K562 (cell line): ENCODE data around the gene CCT4. TPM values are rescaled to one million over a fixed set of nuclear protein-coding genes. Genes with fewer than 3 reads are reported as not detected.

Experiments used
- CBX3 ChIP-seq, 2 experiments: IDR thresholded peaks; 1 replicate in 1 of 2; 2 replicates in 1 of 2; pipeline ENCODE4 v1.6.1; 2012; ENCODE audit warnings: inconsistent platforms in 2 of 2, low read length in 2 of 2, borderline replicate concordance in 1 of 2, control low read depth in 1 of 2
- CCAR2 ChIP-seq: fragments of 200-400 bp; formaldehyde crosslinking; IDR thresholded peaks from 2 replicates; pipeline ENCODE4 v1.6.1; 2017; ENCODE audit warnings: mild to moderate bottlenecking, low read depth, low read length
- DPF2 ChIP-seq: fragments of 450-650 bp; IDR thresholded peaks from 2 replicates; pipeline ENCODE4 v1.6.1; 2016
- MYNN ChIP-seq, 2 experiments: sonication (generic); formaldehyde crosslinking in 1 of 2; IDR thresholded peaks; 2 replicates each; pipeline versions ENCODE4 v1.5.0 to v1.6.1; 2016 to 2020; ENCODE audit warnings: antibody characterized with exemption in 1 of 2, missing genetic modification reagents in 1 of 2
- RCOR1 ChIP-seq, 2 experiments: IDR thresholded peaks; 2 replicates each; pipeline ENCODE4 v1.6.1; 2012; ENCODE audit warnings: low read depth in 2 of 2, low read length in 2 of 2, borderline replicate concordance in 1 of 2, improper control_type of control experiment in 1 of 2
- SMARCE1 ChIP-seq: fragments of 450-650 bp; IDR thresholded peaks from 2 replicates; pipeline ENCODE4 v1.7.1; 2016; ENCODE audit warnings: mild to moderate bottlenecking
- SPI1 ChIP-seq: IDR thresholded peaks from 2 replicates; pipeline ENCODE4 v1.6.1; 2011; ENCODE audit warnings: low read depth, low read length, control low read depth, borderline replicate concordance
- SUPT5H ChIP-seq: fragments of 450-650 bp; IDR thresholded peaks from 2 replicates; pipeline ENCODE4 v1.6.1; 2016
- TAF1 ChIP-seq: IDR thresholded peaks from 2 replicates; pipeline ENCODE4 v1.6.1; 2011; ENCODE audit warnings: mild to moderate bottlenecking, low read length, moderate library complexity; ENCODE audit not compliant: insufficient read depth, control insufficient read depth, severe bottlenecking; ENCODE audit errors: extremely low read depth
- TARDBP ChIP-seq: fragments of 450-650 bp; IDR thresholded peaks from 2 replicates; pipeline ENCODE4 v1.6.1; 2016
- TSC22D4 ChIP-seq: fragments of 450-650 bp; IDR thresholded peaks from 2 replicates; pipeline ENCODE4 v1.6.1; 2016; ENCODE audit warnings: missing genetic modification characterization, missing biosample characterization, control low read depth
- XRCC4 ChIP-seq: IDR thresholded peaks from one replicate; pipeline ENCODE4 v1.6.1; 2011; ENCODE audit not compliant: insufficient read depth, insufficient read length; ENCODE audit errors: extremely low read depth
- YY1 ChIP-seq, 3 experiments: IDR thresholded peaks; 2 replicates each; pipeline ENCODE4 v1.6.1; 2011; ENCODE audit warnings: low read length in 2 of 3, mild to moderate bottlenecking in 2 of 3, moderate library complexity in 2 of 3, borderline replicate concordance in 1 of 3, control low read depth in 1 of 3, low read depth in 1 of 3; ENCODE audit not compliant: insufficient read depth in 3 of 3, insufficient replicate concordance in 2 of 3, control insufficient read depth in 1 of 3, insufficient read length in 1 of 3; ENCODE audit errors: extremely low read depth in 1 of 3
- ZKSCAN1 ChIP-seq: fragments of 150-350 bp; IDR thresholded peaks from 2 replicates; pipeline ENCODE4 v1.6.1; 2016; ENCODE audit warnings: low read depth, low read length
- ZNF282 ChIP-seq: sonication (generic); formaldehyde crosslinking; IDR thresholded peaks from 2 replicates; pipeline ENCODE4 v1.8.1; 2023; ENCODE audit warnings: missing genetic modification reagents
- polyA plus RNA-seq, 8 experiments: library from polyadenylated mRNA; depleted of rRNA in 4 of 8; stranded (reverse) in 5 of 8; unstranded in 3 of 8; fragments of >200 nt; fragmentation: Nextera tagmentation in 2 of 8; fragmentation: Illumina TruSeq in 1 of 8; extraction: Ambion mirVana in 2 of 8; extraction: Trizol in 1 of 8; gene quantifications; 2 replicates each; pipeline versions ENCODE4 v1.2.1 to v1.2.3, GENCODE V29; 2011 to 2014; ENCODE audit warnings: inconsistent platforms in 1 of 8, missing spikeins in 1 of 8
- total RNA-seq, 7 experiments: library from RNA; depleted of rRNA in 6 of 7; stranded (reverse); fragments of >200 nt in 6 of 7; fragmentation: Illumina TruSeq in 2 of 7; extraction: Trizol in 2 of 7; gene quantifications; 2 replicates each; pipeline versions ENCODE4 v1.2.1 to v1.2.3, GENCODE V29; 2011 to 2021; ENCODE audit warnings: low replicate concordance in 1 of 7
- TF ChIP-seq, protein P1 (sequence below): sonication (generic); formaldehyde crosslinking; IDR thresholded peaks from 2 replicates; pipeline ENCODE4 v1.8.1; 2023; ENCODE audit warnings: mild to moderate bottlenecking, missing genetic modification reagents
- TF ChIP-seq, protein P2 (sequence below): fragments of 150-350 bp; IDR thresholded peaks from 2 replicates; pipeline ENCODE4 v1.6.1; 2014; ENCODE audit warnings: low read depth, mild to moderate bottlenecking, low read length, borderline replicate concordance
- TF ChIP-seq, protein P3 (sequence below): fragments of 250-450 bp; sonication (Bioruptor Pico); IDR thresholded peaks from 2 replicates; pipeline ENCODE4 v1.8.0; 2022; ENCODE audit warnings: inconsistent platforms

CCT4 gene
- total and polyA plus RNA-seq, 9 of the 15 experiments (the other 6 are each of a cell fraction or from before 2014, with no cell fraction given) = 101 to 368 (median 303) TPM

DNA sequence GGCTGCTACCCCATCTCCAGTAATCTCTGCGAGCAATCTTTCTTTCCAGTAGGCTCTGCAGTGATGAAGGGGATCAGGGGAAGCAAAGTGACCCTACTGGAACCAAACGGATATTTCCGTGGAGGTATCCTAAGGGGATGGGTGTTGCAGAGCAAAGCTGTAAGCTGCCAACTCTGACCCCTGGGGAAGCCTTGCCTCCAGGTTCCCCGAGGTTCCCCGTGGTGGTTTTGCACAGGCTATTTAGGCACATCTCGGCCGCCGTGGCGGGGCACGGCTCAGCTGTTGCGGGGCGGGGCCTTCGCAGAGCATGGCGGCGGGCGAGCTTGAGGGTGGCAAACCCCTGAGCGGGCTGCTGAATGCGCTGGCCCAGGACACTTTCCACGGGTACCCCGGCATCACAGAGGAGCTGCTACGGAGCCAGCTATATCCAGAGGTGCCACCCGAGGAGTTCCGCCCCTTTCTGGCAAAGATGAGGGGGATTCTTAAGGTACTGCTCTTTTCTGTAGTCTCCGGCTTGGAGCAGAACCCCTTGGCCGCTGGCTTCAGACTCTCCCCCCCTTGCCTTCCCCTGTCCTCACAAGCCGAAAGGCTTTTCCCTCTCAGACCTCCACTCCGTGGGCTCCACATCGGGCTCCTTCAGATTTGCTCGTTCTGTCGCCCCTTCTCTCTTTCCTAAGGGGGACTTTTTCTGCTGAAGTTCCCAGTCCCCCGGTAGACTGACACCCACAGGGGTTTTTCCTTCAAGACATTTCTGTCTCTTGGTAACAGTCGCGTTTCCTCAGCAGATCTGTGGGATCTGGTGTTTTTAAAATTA lies 17.1 kb upstream of the CCT4 start, which contains the start of gene COMMD1 (continued):
- TF ChIP-seq, protein P1, sequence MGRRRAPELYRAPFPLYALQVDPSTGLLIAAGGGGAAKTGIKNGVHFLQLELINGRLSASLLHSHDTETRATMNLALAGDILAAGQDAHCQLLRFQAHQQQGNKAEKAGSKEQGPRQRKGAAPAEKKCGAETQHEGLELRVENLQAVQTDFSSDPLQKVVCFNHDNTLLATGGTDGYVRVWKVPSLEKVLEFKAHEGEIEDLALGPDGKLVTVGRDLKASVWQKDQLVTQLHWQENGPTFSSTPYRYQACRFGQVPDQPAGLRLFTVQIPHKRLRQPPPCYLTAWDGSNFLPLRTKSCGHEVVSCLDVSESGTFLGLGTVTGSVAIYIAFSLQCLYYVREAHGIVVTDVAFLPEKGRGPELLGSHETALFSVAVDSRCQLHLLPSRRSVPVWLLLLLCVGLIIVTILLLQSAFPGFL (CRISPR knock-in tag) = no peak
- no peak for TF ChIP-seq TARDBP
- peak; percentile 56 to 92 (median 89) for TF ChIP-seq YY1 (IDR thresholded peaks at IDR 0.05; ENCODE audit: borderline replicate concordance in 1 of 3, control insufficient read depth in 1 of 3, extremely low read depth in 1 of 3, insufficient read depth in 3 of 3, insufficient read length in 1 of 3, insufficient replicate concordance in 2 of 3, low read depth in 1 of 3, low read length in 2 of 3)
- peak; percentile 57; the same call in 1 of the 2 replicates for TF ChIP-seq DPF2
- TF ChIP-seq, protein P2, sequence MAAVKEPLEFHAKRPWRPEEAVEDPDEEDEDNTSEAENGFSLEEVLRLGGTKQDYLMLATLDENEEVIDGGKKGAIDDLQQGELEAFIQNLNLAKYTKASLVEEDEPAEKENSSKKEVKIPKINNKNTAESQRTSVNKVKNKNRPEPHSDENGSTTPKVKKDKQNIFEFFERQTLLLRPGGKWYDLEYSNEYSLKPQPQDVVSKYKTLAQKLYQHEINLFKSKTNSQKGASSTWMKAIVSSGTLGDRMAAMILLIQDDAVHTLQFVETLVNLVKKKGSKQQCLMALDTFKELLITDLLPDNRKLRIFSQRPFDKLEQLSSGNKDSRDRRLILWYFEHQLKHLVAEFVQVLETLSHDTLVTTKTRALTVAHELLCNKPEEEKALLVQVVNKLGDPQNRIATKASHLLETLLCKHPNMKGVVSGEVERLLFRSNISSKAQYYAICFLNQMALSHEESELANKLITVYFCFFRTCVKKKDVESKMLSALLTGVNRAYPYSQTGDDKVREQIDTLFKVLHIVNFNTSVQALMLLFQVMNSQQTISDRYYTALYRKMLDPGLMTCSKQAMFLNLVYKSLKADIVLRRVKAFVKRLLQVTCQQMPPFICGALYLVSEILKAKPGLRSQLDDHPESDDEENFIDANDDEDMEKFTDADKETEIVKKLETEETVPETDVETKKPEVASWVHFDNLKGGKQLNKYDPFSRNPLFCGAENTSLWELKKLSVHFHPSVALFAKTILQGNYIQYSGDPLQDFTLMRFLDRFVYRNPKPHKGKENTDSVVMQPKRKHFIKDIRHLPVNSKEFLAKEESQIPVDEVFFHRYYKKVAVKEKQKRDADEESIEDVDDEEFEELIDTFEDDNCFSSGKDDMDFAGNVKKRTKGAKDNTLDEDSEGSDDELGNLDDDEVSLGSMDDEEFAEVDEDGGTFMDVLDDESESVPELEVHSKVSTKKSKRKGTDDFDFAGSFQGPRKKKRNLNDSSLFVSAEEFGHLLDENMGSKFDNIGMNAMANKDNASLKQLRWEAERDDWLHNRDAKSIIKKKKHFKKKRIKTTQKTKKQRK = no peak
- TF ChIP-seq RCOR1 (IDR thresholded peaks at IDR 0.05; ENCODE audit: borderline replicate concordance in 1 of 2, low read depth in 2 of 2, low read length in 2 of 2) = peak in 1 of 2 experiments; percentile 47; a peak in 1 of 4 replicates
- peak; percentile 79 for TF ChIP-seq TAF1
- no peak for TF ChIP-seq ZNF282
- TF ChIP-seq XRCC4 = no peak
- TF ChIP-seq MYNN (IDR thresholded peaks at IDR 0.05) = no peak
- TF ChIP-seq MYNN (CRISPR knock-in tag; IDR thresholded peaks at IDR 0.05) = no peak
- TF ChIP-seq CCAR2 = no peak
- TF ChIP-seq, protein P3, sequence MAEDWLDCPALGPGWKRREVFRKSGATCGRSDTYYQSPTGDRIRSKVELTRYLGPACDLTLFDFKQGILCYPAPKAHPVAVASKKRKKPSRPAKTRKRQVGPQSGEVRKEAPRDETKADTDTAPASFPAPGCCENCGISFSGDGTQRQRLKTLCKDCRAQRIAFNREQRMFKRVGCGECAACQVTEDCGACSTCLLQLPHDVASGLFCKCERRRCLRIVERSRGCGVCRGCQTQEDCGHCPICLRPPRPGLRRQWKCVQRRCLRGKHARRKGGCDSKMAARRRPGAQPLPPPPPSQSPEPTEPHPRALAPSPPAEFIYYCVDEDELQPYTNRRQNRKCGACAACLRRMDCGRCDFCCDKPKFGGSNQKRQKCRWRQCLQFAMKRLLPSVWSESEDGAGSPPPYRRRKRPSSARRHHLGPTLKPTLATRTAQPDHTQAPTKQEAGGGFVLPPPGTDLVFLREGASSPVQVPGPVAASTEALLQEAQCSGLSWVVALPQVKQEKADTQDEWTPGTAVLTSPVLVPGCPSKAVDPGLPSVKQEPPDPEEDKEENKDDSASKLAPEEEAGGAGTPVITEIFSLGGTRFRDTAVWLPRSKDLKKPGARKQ = no peak
- TF ChIP-seq SMARCE1 = no peak
- TF ChIP-seq TSC22D4 (tag) = no peak
- no peak for TF ChIP-seq CBX3 (IDR thresholded peaks at IDR 0.05; ENCODE audit: borderline replicate concordance in 1 of 2, low read length in 2 of 2)
- TF ChIP-seq SUPT5H = peak; percentile 75
- peak; percentile 64; the same call in 1 of the 2 replicates for TF ChIP-seq ZKSCAN1
- TF ChIP-seq SPI1 = no peak
